Diencephalon (tissue), 1 donor: Measurements from ENCODE around the gene STK32B. TPM values are rescaled to one million over a fixed set of nuclear protein-coding genes. Genes with fewer than 3 reads are reported as not detected.

Source experiments
- small RNA-seq: library from RNA; depleted of rRNA; stranded (forward); fragments of <200 nt; gene quantifications from one replicate; pipeline ENCODE3, GENCODE V24; 2014
- total RNA-seq: library from RNA; depleted of rRNA; stranded (reverse); fragments of >200 nt; gene quantifications from one replicate; pipeline ENCODE4 v1.2.3, GENCODE V29; 2014

STK32B gene
- 18.2 TPM for total RNA-seq

GRCh38 chr4:5051278-5052203 is at the start of gene STK32B:
TSS of gene STK32B (plus strand) at chr4:5051480.

GRCh38 chr4:5019274-5019673 is 32.0 kb upstream of the STK32B start, which contains the start of gene CYTL1:
TSS of gene CYTL1 (minus strand) at chr4:5019458. CDS start at chr4:5019445, 13 bp downstream.

Small RNAs within 50 kb of the gene (small RNA-seq; reads per million reads assigned to genes)
- not detected for gene RF00019

Other genes with a start within 250 kb of the STK32B start
- gene MSX1, start 191.8 kb upstream of the STK32B start, total RNA-seq, result 2.1 TPM
- gene CYTL1, start 32.0 kb upstream of the STK32B start, total RNA-seq, result 0.69 TPM